GM23338 (cell line): ENCODE results near the gene ROPN1L. TPM values are rescaled to one million over a fixed set of nuclear protein-coding genes. Genes with fewer than 3 reads are reported as not detected.

Experiments used
- ATAC-seq: fragments of 200-7000 bp; cut with Tn5 transposase; 3 replicates; pipeline ENCODE4 v1.9.1; 2020
- DNase-seq: peaks from one replicate; pipeline ENCODE4 v3.0.0-alpha.2; 2015; ENCODE audit warnings: low spot score
- H2AFZ ChIP-seq: fragments of 200-600 bp; sonication (generic); 2 replicates; pipeline ENCODE4 v1.8.0; 2016; ENCODE audit warnings: antibody characterized with exemption, mild to moderate bottlenecking, moderate library complexity
- H3F3A ChIP-seq: fragments of 200-600 bp; sonication (generic); replicated peaks from 2 replicates; pipeline ENCODE4 v1.8.0; 2017; ENCODE audit warnings: antibody characterized with exemption, mixed run types, low read depth
- H3K27ac ChIP-seq: fragments of 200-600 bp; sonication (generic); 2 replicates; pipeline ENCODE4 v1.6.1; 2016; ENCODE audit warnings: low read depth
- H3K27me3 ChIP-seq: fragments of 200-600 bp; sonication (generic); 2 replicates; pipeline ENCODE4 v1.8.0; 2016; ENCODE audit warnings: mild to moderate bottlenecking, mixed run types, moderate library complexity; ENCODE audit not compliant: insufficient read depth
- H3K36me3 ChIP-seq: fragments of 200-600 bp; sonication (generic); 2 replicates; pipeline ENCODE4 v1.8.0; 2016; ENCODE audit warnings: mild to moderate bottlenecking; ENCODE audit not compliant: insufficient read depth
- H3K4me1 ChIP-seq: fragments of 200-600 bp; sonication (generic); 2 replicates; pipeline ENCODE4 v1.8.0; 2016; ENCODE audit warnings: mild to moderate bottlenecking, moderate library complexity; ENCODE audit not compliant: insufficient read depth
- H3K4me2 ChIP-seq: fragments of 200-600 bp; sonication (generic); 2 replicates; pipeline ENCODE4 v1.7.1; 2017; ENCODE audit warnings: mixed run types
- H3K4me3 ChIP-seq: fragments of 200-600 bp; sonication (generic); 2 replicates; pipeline ENCODE4 v1.6.1; 2016; ENCODE audit warnings: mixed run types
- H3K79me2 ChIP-seq: fragments of 200-600 bp; sonication (generic); replicated peaks from 2 replicates; pipeline ENCODE4 v1.8.0; 2017; ENCODE audit warnings: mild to moderate bottlenecking; ENCODE audit not compliant: insufficient read depth
- H3K9me2 ChIP-seq: fragments of 200-600 bp; sonication (generic); 2 replicates; pipeline ENCODE4 v1.8.0; 2017; ENCODE audit not compliant: insufficient read depth
- H4K20me1 ChIP-seq: fragments of 200-600 bp; sonication (generic); replicated peaks from 2 replicates; pipeline ENCODE4 v1.8.0; 2017; ENCODE audit warnings: mild to moderate bottlenecking; ENCODE audit not compliant: insufficient read depth
- H3K27ac Mint-ChIP-seq: 2 replicates; pipeline ENCODE4 v1.8.0; 2020; ENCODE audit warnings: inconsistent platforms, mild to moderate bottlenecking, moderate library complexity, mixed read lengths
- H3K27me3 Mint-ChIP-seq: 3 replicates; pipeline ENCODE4 v1.8.0; 2022; ENCODE audit warnings: low read depth, mild to moderate bottlenecking, moderate library complexity, mixed read lengths, inconsistent platforms; ENCODE audit not compliant: insufficient read depth, poor library complexity
- H3K36me3 Mint-ChIP-seq: 3 replicates; pipeline ENCODE4 v1.8.0; 2021; ENCODE audit warnings: low read depth, mild to moderate bottlenecking, inconsistent platforms, moderate library complexity, mixed read lengths
- H3K4me1 Mint-ChIP-seq: 3 replicates; pipeline ENCODE4 v1.8.0; 2020; ENCODE audit warnings: mild to moderate bottlenecking, inconsistent platforms, mixed read lengths
- H3K4me3 Mint-ChIP-seq: 3 replicates; pipeline ENCODE4 v1.8.0; 2021; ENCODE audit warnings: moderate library complexity, mild to moderate bottlenecking, inconsistent platforms, mixed read lengths
- H3K9me3 Mint-ChIP-seq: 3 replicates; pipeline ENCODE4 v1.8.0; 2020; ENCODE audit warnings: moderate library complexity, mild to moderate bottlenecking, inconsistent platforms, mixed read lengths
- ETS1 ChIP-seq: IDR thresholded peaks from 2 replicates; pipeline ENCODE4 v1.6.1; 2016; ENCODE audit warnings: antibody characterized with exemption
- EZH2phosphoT487 ChIP-seq: fragments of 200-600 bp; sonication (generic); IDR thresholded peaks from one replicate; pipeline ENCODE4 v1.8.1; 2018; ENCODE audit warnings: antibody characterized with exemption; ENCODE audit not compliant: unreplicated experiment
- JUNB ChIP-seq: IDR thresholded peaks from one replicate; pipeline ENCODE4 v1.6.1; 2016; ENCODE audit warnings: antibody characterized with exemption; ENCODE audit not compliant: unreplicated experiment
- POLR2AphosphoS5 ChIP-seq: IDR thresholded peaks from 2 replicates; pipeline ENCODE4 v1.6.1; 2016; ENCODE audit warnings: antibody characterized with exemption, low read depth
- REST ChIP-seq: IDR thresholded peaks from one replicate; pipeline ENCODE4 v1.6.1; 2018; ENCODE audit warnings: antibody characterized with exemption; ENCODE audit not compliant: unreplicated experiment
- ZNF462 ChIP-seq: fragments of 250-450 bp; sonication (Bioruptor Pico); IDR thresholded peaks from 2 replicates; pipeline ENCODE4 v1.5.0; 2020; ENCODE audit warnings: mild to moderate bottlenecking, moderate library complexity
- polyA plus RNA-seq: library from polyadenylated mRNA; unstranded; fragments of >200 nt; fragmentation: Nextera tagmentation; extraction: Ambion mirVana; gene quantifications from 2 replicates; pipeline ENCODE4 v1.2.1, GENCODE V29; 2016
- total RNA-seq: library from RNA; depleted of rRNA; stranded (reverse); fragments of >200 nt; shearing (Covaris generic); gene quantifications from 2 replicates; pipeline ENCODE4 v1.2.3, GENCODE V29; 2014

ROPN1L gene
- total and polyA plus RNA-seq, 2 experiments from 2014 or later: 0.57 TPM; not detected in 1

GRCh38 chr5:10401498-10401897 lies 40.2 kb upstream of the ROPN1L start:
- Mint-ChIP-seq H3K4me1 (no peaks in the 10 kb centered on the region), H3K27ac (no peak overlapping the region), H3K36me3 (peaks cover 50% of the 10 kb centered on the region), H3K4me3 (no peak overlapping the region), H3K27me3 (no peaks in the 10 kb centered on the region), H3K9me3 (peaks cover 4% of the 10 kb centered on the region; the same call in 1 of the 3 replicates)
- TF ChIP-seq ZNF462 (CRISPR knock-in tag) (no peak), ETS1 (no peak), EZH2phosphoT487 (no peak), JUNB (no peak), POLR2AphosphoS5 (no peak), REST (no peak)
- no peaks in the 10 kb centered on the region for H3K9me2 ChIP-seq
- H4K20me1 ChIP-seq: no peaks in the 10 kb centered on the region
- H3K4me1 ChIP-seq: no peaks in the 10 kb centered on the region
- peaks cover 17% of the 10 kb centered on the region; the same call in 1 of the 2 replicates for H3K36me3 ChIP-seq
- no peak overlapping the region for H2AFZ ChIP-seq
- H3K4me3 ChIP-seq: no peak overlapping the region
- H3K27ac ChIP-seq: no peak overlapping the region
- ATAC-seq: no peak
- no peaks in the 10 kb centered on the region for H3K27me3 ChIP-seq
- H3F3A ChIP-seq: no peaks in the 10 kb centered on the region
- no peak for DNase-seq
- no peak overlapping the region for H3K4me2 ChIP-seq
- no peaks in the 10 kb centered on the region for H3K79me2 ChIP-seq
